ENCODE results near the gene ATAD5. TPM values are rescaled to one million over a fixed set of nuclear protein-coding genes. Genes with fewer than 3 reads are reported as not detected.

Gene ATAD5
- polyA plus RNA-seq, 1 donor from 2014 or later: 6.3 TPM

GRCh38 chr17:30823421-30823820 lies 8.3 kb upstream of the ATAD5 start:
- peak overlapping the region; percentile 72 for H3K4me3 ChIP-seq (ENCODE audit: low read length)
- peak overlapping the region; percentile 51 for H3K27ac ChIP-seq (ENCODE audit: low read length)
- H3K79me2 ChIP-seq (replicated peaks; ENCODE audit: insufficient read depth, low read length): peaks cover 10% of the 10 kb centered on the region
- no peaks in the 10 kb centered on the region for H3K9me3 ChIP-seq (ENCODE audit: low read length)
- H4K20me1 ChIP-seq (ENCODE audit: insufficient read depth): no peaks in the 10 kb centered on the region
- H3K9ac ChIP-seq (ENCODE audit: low read length): peak overlapping the region; percentile 71
- H2AFZ ChIP-seq (ENCODE audit: low read depth, low read length): peak overlapping the region; percentile 66
- no peaks in the 10 kb centered on the region for H3K9me2 ChIP-seq (ENCODE audit: insufficient read depth, low read length)
- H3K4me2 ChIP-seq (ENCODE audit: low read length): peak overlapping the region; percentile 88
- H3K36me3 ChIP-seq (ENCODE audit: insufficient read depth, low read length): no peaks in the 10 kb centered on the region
- TF ChIP-seq POLR2AphosphoS5 (IDR thresholded peaks at IDR 0.05) (no peak), CTCF (IDR thresholded peaks at IDR 0.05; ENCODE audit: poor library complexity, severe bottlenecking) (no peak), MXI1 (conservative IDR thresholded peaks at IDR 0.05; ENCODE audit: poor library complexity, severe bottlenecking) (no peak), REST (IDR thresholded peaks at IDR 0.05; ENCODE audit: borderline replicate concordance) (no peak), TAF1 (IDR thresholded peaks at IDR 0.05; ENCODE audit: low read depth) (no peak), EZH2 (IDR thresholded peaks at IDR 0.05; ENCODE audit: borderline replicate concordance, insufficient read depth, low read length, poor library complexity, severe bottlenecking) (no peak), RAD21 (conservative IDR thresholded peaks at IDR 0.05) (no peak), SMC3 (conservative IDR thresholded peaks at IDR 0.05; ENCODE audit: poor library complexity) (no peak), EP300 (conservative IDR thresholded peaks at IDR 0.05; ENCODE audit: poor library complexity, severe bottlenecking) (no peak)
- H3F3A ChIP-seq (ENCODE audit: insufficient read depth, low read length, poor library complexity, severe bottlenecking): no peaks in the 10 kb centered on the region
- no peaks in the 10 kb centered on the region for H3K27me3 ChIP-seq (ENCODE audit: insufficient read depth, low read depth, low read length)

- TF ChIP-seq RAD21 (conservative IDR thresholded peaks at IDR 0.05) (no peak), REST (IDR thresholded peaks at IDR 0.05; ENCODE audit: borderline replicate concordance) (peak; percentile 5), EZH2 (IDR thresholded peaks at IDR 0.05; ENCODE audit: borderline replicate concordance, insufficient read depth, low read length, poor library complexity, severe bottlenecking) (no peak)
- Histone ChIP-seq H4K20me1 (ENCODE audit: insufficient read depth) (no peaks in the 10 kb centered on the region), H3K4me3 (ENCODE audit: low read length) (peak overlapping the region; percentile 72), H3K9me2 (ENCODE audit: insufficient read depth, low read length) (no peaks in the 10 kb centered on the region), H3K9me3 (ENCODE audit: low read length) (no peaks in the 10 kb centered on the region), H3K27me3 (ENCODE audit: insufficient read depth, low read depth, low read length) (no peaks in the 10 kb centered on the region), H3K4me2 (ENCODE audit: low read length) (peak overlapping the region; percentile 88), H3K9ac (ENCODE audit: low read length) (peak overlapping the region; percentile 71), H3F3A (ENCODE audit: insufficient read depth, low read length, poor library complexity, severe bottlenecking) (no peaks in the 10 kb centered on the region), H2AFZ (ENCODE audit: low read depth, low read length) (peak overlapping the region; percentile 66), H3K36me3 (ENCODE audit: insufficient read depth, low read length) (no peaks in the 10 kb centered on the region), H3K79me2 (replicated peaks; ENCODE audit: insufficient read depth, low read length) (peaks cover 10% of the 10 kb centered on the region), H3K27ac (ENCODE audit: low read length) (peak overlapping the region; percentile 51)
These were observed 7.8 kb upstream of the ATAD5 start for GRCh38 chr17:30824002-30824355.

Measured in neural cell (in vitro differentiated cells).